ENCODE results near the gene PWWP2A.

PWWP2A gene

DNA sequence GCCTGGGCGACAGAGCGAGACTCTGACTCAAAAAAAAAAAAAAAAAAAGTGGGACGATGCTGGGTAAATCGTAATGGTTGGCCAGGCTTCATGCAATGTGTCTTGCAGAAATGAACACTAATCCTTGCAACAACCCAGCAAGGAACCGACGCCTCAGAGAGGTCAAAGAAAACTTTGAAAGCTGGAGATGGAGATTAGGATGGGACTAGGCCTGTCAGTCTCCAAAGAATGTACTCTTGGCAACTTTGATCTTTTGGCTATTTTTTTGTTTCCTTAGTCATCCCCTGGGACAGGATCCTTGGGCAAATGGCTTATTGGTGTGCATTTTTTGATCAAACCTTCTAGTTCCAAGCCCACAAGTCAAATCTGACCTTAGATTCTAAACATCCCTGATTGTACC, 10.6 kb upstream of the PWWP2A start:
- DNase-seq, result no peak

DNA sequence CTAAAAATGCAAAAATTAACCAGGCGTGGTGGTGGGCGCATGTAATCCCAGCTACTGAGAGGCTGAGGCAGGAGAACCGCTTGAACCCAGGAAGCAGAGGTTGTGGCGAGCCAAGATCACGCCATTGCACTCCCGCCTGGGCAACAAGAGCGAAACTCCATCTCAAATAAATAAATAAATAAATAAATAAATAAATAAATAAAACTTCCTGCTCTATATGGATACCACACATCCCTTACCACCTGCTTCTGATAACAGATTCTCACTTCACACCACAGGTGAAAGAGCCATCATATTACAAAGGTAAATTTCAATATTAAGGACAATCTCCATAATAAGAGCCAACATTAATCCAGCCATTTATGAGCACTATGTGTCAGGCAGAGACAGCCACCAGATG, 9.4 kb upstream of the PWWP2A start:
- DNase-seq, result no peak

DNA sequence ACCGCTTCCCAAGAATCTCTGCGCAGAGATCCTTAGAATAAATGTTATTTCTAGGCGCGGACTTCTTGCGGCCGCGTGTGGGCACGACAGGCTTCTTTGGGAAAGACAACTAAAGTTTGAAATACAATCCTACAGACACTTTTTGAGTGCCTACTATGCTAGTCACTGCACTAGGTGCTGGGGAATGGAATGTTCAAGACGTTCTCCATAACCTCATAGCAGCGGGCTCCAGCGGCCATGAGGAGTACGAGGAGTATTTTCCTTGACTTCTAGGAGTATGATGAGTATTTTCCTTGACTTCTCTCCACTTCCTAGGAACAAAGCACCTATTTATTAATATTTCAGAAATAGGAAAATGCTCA, 636 bp upstream of the PWWP2A start:
- no peak for DNase-seq

DNA sequence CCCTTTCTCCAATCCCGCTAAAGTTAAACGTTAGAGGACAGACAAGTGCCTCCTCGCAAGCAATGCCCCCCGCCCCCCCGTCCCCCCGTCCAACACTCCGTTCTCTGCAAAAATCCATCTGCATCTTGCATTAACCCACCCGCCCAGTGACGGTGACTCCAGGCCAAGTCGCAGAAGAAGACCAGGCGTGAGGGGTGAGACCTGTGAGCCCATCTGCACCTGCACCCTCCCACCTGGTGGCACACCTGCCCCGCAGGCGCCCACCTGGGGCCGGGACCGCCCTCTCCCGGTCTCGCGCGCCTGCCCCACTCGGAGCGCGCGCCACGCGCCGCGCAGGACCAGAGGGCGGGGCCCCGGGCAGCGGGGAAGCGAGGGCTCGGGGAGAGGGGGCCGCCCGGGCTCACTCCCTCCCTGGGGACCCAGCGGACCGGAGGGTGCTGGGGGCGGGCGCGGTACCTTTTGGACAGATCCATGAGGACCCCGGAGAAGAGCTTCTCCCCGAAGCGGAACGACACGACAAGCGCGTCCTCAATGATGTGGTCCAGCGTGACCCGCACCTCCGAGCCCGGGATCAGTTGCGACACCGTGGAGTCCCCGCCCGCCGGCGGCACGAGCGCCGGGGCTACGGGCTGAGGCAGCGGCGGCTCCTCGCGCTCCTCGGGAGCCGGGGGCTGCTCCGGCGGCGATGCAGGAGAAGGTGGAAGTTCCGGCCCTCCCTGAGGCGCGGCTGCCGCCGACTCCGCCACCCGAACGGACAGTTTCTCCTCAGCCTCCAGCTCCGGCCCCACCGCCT, 705 bp downstream of the PWWP2A start:
- DNase-seq, result no peak

DNA sequence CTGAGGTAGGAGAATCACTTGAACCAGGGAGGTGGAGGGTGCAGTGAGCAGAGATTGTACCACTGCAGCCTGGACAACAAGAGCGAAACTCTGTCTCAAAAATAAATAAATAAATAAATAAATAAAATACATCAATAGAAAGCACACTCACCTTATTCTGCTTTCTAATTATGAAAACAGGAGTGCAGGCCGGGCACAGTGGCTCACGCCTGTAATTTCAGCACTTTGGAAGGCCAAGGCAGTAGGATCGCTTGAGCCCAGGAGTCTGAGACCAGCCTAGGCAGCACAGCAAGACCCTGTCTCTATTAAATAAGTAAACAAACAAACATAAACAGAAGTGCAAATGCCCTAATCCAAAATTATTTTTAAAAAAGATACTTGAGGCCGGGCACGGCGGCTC, 2.3 kb downstream of the PWWP2A start:
- DNase-seq, result no peak

DNA sequence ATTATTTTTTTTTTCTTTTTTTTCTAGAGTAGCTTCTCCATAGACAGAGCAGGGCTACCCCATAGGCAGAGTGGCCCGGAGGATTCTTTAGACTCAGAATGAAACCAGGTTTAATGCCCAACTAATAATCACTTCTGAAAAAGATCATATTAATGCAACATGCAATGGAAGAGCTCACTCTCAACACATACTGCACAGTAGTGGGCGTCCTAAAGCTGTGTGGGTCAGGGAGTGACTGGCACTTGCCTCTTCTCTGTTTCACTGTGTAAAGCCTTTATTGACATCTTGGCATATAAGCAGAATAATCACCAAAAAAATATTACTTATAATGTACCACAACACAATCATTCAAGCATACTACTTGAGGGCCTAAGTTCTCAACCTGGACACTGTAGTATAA, 11.1 kb downstream of the PWWP2A start:
- no peak for DNase-seq

DNA sequence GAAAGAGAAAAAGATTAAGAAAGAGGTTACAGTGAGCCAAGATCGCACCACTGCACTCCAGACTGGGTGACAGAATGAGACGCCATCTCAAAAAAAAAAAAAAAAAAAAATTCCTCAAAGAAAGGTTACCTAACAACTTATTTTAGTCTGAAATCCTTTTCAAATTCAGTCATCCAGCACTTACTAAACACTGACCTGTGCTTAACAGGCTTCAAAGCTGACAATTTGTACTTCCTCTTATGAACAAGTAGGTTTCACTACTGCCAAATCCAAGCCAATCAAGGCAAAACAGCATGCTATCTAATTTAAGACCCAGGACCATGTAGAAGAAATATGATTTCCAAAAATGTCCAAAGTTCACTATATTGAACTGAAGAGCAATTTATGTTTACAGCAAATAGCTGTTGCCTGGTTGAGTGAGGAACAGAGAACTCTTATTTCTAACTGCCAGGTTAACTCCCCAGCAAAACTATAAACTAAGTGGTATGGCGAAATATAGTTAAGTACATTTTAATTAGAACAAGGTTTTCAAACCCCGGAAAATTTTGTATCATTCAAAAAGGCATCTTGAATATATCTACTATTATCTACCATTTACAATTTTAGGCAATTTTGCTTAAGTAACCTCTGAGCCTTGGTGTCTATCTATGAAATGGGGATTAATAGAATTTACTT, 13.4 kb downstream of the PWWP2A start:
- DNase-seq, result no peak

DNA sequence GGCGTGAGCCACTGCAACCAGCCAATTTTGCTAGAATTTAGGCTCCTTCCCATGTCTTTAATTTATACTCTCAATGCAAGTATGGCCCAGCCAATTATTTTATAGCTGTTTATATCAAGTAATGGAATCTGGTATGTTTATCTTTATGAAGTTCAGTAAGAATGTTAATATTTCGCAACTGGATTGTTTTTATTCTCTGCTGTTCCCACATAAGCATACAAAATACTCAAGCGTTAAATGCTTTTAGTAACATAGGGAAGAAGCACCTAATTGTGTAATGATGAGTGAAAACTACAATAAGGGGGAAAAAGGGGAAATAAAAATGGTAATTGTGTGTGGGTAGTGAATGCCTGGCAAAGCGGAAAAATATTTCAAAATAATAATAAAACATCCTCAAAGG, 21.3 kb downstream of the PWWP2A start:
- no peak for DNase-seq

DNA sequence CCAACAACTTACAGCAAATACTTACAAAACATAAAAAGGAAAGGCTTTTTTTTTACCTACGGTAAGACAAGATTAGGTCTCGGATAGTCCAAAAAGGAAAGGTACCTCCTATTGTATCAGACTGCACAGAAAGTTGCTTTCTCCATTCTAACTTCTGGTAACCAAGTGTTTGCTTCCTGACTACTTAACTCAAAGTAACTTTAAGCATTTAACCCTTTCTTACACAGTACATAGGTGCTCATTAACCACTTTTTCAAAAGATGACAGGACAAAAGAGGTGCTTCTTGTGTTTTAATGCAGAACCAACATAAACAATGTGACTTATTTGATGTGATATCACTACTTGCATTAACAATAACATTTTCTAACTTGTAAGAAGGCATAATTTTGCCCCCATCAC, 23.1 kb downstream of the PWWP2A start:
- DNase-seq, result no peak

DNA sequence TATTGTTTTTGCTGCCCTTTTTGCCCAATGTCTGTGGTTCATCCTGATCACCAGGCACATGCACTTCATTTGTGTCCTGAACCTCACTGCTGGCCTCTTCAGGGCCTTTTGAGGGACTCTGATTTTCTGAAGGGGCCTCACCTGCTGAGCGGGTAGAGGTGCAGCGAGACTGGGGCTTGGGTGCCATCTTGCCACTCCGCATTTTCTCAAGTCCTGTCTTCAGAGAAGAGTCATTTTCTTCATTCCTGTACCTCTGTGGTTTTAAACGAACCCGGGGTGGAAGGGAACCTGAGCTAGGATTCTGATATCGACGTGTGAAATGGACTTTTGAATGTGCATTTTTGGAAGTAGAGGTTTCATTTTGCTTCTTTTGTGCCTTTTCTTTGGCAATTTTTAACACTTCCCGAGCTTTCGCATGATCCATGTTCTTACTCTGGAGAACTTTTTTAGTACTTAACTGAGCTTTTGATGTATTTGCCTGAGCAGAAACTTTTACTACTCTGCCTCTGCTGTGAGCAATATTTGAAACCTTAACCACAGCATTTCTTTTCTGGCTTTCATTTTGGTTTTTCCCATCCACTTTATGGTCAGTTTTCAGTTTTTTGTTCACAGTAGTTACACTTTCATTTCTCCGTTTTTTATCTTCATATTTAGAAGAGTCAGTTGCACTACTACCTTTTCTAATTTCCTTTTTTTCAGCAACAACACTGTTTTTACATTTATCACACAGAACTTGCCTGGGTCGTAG, 26.1 kb downstream of the PWWP2A start:
- DNase-seq, result no peak

DNA sequence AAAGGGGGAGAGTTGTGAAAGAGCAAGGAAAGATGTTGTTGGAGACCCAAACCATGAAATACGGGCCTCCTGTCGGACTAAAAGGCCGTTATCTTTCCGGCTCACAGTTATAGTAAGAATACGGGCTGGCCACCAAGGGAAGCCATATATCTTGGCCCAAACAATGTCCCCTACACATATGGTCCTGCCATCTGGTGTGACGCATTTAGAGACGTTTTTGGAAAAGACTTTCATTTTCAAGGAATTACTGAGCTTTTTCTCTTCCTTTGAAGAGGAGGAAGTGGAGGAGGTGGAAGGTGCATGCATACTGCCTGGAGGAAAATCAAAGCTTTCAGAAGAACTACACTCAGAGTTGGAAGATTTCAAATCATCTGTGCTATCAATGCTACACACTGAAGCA, 26.7 kb downstream of the PWWP2A start:
- DNase-seq, result no peak

DNA sequence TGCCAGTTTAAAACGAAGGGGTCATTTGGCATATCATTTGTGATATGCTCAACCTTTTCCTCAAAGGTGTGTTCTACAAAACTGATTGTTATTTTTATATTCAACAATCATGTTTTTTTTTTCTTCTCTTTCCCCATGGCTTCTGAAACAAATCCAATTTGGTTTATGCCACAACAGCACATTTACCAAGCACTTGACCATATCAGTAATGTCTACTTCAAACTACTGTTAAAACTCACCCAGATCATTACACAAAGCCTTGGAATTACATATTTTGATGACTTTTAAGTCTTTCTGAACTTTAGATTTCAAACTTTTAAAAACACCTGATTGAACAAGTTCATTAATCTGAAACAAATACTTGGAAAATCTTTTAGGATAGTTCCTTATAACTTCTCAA, 29.2 kb downstream of the PWWP2A start:
- DNase-seq, result no peak

DNA sequence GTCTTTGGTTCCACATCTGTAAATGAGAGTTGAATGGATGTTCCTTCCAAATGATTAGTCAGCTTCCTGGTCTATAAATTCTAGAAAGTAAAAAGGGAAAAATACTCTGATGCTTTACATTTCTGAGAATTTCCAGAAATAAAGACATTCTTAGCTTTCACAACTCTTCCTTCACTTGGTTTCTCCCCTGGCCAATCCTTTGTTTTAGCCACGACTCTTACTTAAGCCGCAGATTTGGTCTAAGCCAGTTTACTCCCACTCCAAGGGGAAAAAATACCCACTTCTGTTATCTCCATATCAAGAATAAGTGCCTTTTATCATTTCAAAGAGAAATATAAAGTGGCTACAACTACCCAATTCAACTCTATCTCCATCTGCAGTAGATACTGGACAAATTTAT, 29.7 kb downstream of the PWWP2A start:
- DNase-seq, result no peak

DNA sequence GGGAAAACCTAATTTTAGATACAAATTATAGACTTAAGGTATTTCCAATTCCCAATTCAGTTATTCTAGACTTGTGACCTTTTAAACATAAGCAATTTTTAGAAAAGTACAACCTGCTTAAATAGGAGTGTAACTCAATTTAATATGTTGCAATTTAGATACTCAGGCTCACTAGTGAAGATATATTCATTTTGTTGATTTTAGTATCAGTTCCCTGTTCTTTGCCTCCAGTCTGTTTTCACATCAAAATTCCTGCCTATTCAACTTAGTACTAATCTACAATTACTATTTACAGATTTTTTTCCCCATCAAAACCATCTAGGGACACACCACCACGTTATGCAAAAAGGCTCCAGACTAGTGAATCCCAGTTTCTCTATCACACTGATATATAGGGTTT, 30.4 kb downstream of the PWWP2A start:
- DNase-seq, result no peak

DNA sequence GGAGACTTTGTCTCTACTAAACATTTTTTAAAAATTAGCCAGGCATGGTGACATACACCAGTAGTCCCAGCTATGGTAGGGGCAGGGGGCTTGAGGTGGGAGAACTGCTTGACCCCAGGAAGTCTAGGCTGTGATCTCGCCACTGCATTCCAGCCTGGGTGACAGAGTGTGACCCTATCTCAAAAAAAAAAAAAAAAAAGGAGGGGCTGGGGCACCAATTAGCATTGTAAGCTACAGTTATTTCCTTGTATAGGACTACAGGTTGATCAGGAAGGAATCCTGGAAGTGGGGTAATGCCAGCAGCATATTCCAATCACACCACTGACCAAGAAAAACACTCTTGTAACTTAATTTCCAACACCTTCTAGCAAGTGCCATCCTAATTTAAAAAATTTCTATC, 32.1 kb downstream of the PWWP2A start:
- DNase-seq, result no peak

DNA sequence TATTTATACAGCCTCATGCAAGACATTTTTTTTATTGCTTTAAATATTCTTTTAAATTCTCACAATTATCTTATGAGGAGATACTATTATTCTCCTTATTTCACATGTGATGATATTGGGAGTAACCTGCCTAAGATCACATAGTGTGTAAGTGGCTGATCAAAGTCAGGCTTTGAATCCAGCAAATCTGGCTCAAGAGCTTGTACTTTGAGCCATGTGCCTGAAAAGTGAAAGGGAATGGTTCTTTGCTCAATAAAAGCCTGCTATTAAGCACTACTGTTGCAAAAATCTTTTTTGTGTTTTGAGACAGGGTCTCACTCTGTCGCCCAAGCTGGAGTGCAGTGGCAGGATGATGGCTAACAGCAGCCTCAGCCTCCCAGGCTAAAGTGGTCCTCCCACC, 35.1 kb downstream of the PWWP2A start:
- no peak for DNase-seq

DNA sequence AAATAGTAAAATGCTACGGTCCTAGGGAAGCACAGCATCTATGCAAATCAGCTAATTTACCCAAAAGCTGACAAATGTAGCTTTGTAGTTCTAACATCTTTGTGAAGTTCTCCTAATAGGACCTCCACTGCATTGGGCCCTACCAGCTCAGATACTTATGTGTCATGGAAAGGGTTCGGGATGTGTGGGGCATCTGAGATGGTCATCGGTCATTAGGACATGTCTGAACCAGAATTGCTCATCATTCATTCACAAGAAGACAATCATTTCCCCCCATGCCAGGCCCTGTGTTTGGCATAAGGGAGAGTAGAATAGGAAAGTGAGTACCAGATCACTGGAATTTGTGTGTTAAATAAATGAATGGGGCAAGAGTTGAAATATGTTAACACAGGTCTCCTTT, 35.7 kb downstream of the PWWP2A start:
- no peak for DNase-seq

DNA sequence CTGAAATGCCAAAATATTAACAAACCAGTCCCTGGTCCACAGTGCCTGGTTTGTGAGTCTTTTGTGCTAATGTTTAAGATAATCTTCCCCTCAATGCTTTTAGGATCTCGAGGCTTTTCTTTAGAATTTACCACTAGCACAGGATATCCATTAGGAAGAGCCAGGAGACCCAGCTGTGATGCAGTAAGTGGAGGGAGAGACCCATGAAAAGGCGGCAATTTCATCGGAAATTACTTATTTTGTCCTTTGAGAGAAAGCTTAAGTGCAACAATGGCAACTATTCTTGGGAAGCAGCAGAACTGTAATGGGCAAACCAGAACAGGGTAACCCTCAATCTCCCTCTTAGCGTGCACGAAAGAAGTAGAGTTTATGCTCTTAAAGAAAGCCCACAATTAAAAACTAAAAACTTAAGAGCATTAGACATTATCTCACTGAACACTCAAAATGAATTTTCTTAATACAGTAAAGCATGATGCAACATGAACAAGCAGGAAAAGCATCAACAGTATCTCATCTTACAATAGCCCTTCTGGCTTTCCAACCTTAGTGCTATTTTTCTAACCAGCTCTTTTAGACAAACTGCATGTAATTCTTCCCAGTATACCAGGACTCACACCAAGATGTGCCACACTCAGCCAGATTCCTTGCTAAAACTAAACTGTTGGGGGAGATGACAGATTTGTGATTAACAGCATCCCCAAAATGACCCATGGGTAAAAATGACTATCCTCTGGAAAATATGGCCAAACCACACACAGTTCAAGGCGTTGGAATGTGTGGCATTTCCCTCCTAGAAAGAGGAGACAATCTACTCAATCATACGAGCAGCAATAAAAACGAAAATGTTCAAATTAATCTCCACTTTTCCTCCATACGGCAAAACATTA, 36.4 kb downstream of the PWWP2A start:
- no peak for DNase-seq

DNA sequence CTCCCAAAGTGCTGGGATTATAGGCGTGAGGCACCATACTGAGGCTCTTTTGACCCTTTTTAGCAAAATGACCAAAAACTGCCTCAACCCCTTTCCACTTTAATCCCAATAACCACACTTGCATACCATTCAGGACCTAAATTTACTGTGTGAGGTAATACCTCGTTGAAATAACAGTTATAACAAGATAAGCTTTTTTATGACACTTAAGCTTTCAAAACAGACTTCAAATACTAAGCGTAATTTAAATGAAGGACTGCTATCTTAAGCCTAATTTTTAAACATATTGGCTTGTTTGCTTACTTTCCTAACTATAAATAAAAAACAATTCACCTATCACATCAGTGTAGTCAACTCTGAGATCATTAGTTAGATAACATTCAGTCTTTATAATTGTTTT, 37.8 kb downstream of the PWWP2A start:
- DNase-seq, result no peak

DNA sequence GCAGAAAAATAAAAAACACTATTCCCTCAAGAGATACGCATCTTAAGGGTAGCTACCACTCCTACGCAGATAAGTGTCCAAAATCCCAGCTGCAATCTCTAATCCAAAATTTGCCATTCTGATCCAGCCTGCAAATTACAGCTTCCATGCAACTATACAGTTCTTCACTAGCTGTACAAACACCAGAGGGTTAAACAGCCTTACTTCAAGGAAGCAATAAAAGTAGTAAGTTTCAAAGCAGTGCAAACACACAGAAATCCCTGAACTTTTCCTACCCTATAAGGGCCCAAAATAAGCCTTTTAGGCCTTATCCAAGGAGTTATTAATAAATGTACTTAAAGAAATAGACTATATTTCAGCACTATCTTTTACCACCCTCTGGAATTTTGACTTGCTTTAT, 39.5 kb downstream of the PWWP2A start:
- DNase-seq, result no peak

DNA sequence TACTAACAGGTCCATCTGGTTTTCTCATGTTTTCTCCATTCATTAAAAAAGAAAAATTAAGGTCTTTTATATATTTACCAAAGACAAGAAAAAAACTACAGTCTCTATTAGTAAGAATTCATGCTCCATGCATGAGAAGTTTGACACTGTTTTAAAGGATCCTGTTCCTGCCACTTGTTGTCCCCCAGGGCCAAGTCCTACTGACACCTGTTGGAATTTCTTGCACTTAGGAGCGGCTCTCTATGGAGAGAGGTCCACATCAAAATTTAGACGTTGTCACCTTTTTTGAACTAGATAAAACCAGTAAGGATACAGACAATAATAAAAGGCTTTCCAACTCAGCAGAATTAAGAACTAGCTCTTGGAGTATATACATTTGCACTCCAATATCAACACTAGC, 42.3 kb downstream of the PWWP2A start:
- no peak for DNase-seq

DNA sequence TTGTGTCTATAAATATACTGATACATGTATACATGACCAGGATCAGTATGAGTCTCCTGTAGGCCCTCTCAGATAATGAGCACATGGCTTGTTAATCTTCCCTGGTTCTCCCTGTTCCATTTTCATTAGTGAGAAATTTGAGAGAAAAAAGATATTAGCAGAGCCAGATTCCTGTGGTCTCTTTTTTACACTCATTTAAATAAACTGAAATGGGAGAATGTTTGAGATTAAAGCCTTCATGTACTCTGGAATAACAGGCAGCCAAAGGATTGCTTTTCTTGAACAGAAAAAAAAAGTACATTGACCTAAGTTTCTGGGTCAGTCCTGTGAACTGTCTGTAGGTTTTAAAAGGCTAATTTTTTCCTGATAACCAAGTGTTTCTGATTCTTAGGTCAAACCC, 44.2 kb downstream of the PWWP2A start:
- no peak for DNase-seq

DNA sequence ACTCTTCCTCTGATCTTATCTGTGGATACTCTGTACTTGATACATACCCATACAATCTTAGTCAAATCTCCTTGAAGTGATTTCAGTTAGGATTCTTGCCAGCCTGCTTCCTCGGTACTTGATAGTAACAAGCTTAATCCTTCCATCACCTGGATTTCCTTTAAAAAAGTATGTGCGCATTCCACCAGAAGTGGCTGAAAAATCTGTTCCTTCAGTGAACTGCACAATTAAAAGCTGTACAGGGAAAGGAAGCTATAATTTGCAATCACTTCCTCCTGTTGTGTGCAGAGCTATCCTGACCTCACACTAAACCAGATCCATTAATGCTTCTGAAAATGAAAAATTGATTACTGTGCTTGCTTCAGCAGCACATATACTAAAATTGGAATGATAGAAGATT, 47.3 kb downstream of the PWWP2A start:
- DNase-seq, result no peak
